HFF-Myc (cell line): ENCODE data around the gene CKMT2.
A peak's percentile ranks its signal among the peaks of the same experiment; 100 is the strongest.

Experiments
- DNase-seq: peaks from one replicate; pipeline ENCODE4 v3.0.0-alpha.2; 2011; ENCODE audit warnings: low read depth; ENCODE audit errors: extremely low read depth
- H3K4me3 ChIP-seq: replicated peaks from 2 replicates; pipeline ENCODE4 v1.5.1; 2011; ENCODE audit warnings: low read depth, mild to moderate bottlenecking, control low read depth, low read length
- TF ChIP-seq, protein P1 (sequence below): IDR thresholded peaks from 2 replicates; pipeline ENCODE4 v1.5.1; 2012; ENCODE audit warnings: mild to moderate bottlenecking, low read depth, low read length, control low read depth; ENCODE audit errors: missing control alignments

The CKMT2 gene

DNA sequence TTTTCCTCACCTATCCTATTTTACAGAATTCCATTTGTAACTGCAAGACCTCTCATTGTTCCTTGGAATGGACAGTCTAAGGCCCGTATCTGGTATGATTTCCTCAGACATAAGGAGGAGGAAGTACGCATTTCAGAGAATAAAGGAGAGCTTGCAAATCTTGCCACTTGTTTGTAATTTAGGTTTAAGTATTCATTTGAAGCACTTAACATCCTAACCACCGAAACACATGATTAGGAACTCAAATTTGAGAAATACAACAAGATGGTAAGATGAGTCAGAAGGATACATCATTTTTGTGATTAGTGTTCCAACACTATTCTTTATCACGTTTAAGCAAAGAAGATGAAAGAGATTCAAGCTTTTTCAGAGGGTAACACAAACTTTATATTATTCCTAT lies 64.4 kb downstream of the CKMT2 start:
- no peak overlapping the region for H3K4me3 ChIP-seq
- TF ChIP-seq, protein P1, sequence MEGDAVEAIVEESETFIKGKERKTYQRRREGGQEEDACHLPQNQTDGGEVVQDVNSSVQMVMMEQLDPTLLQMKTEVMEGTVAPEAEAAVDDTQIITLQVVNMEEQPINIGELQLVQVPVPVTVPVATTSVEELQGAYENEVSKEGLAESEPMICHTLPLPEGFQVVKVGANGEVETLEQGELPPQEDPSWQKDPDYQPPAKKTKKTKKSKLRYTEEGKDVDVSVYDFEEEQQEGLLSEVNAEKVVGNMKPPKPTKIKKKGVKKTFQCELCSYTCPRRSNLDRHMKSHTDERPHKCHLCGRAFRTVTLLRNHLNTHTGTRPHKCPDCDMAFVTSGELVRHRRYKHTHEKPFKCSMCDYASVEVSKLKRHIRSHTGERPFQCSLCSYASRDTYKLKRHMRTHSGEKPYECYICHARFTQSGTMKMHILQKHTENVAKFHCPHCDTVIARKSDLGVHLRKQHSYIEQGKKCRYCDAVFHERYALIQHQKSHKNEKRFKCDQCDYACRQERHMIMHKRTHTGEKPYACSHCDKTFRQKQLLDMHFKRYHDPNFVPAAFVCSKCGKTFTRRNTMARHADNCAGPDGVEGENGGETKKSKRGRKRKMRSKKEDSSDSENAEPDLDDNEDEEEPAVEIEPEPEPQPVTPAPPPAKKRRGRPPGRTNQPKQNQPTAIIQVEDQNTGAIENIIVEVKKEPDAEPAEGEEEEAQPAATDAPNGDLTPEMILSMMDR, result no peak
- DNase-seq, result no peak

DNA sequence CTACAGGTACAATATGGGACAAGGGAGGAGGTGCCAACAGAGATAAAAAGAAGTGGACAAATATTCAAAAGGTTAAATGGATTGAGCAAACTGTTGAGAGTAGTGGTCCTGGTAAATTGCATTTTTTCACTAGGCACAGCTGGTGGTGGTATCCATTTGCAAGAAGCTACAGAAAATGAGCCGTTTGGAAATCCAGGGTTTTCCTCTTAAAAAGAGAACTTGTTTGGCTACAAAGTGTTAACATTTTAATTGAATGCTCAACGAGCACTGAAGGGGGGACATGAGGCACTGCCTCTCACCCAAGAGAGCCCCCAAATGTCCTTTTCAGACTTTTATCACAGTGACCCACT lies 67.8 kb downstream of the CKMT2 start:
- TF ChIP-seq, protein P1, result no peak
- peak overlapping the region; percentile 92 for H3K4me3 ChIP-seq
- no peak for DNase-seq

DNA sequence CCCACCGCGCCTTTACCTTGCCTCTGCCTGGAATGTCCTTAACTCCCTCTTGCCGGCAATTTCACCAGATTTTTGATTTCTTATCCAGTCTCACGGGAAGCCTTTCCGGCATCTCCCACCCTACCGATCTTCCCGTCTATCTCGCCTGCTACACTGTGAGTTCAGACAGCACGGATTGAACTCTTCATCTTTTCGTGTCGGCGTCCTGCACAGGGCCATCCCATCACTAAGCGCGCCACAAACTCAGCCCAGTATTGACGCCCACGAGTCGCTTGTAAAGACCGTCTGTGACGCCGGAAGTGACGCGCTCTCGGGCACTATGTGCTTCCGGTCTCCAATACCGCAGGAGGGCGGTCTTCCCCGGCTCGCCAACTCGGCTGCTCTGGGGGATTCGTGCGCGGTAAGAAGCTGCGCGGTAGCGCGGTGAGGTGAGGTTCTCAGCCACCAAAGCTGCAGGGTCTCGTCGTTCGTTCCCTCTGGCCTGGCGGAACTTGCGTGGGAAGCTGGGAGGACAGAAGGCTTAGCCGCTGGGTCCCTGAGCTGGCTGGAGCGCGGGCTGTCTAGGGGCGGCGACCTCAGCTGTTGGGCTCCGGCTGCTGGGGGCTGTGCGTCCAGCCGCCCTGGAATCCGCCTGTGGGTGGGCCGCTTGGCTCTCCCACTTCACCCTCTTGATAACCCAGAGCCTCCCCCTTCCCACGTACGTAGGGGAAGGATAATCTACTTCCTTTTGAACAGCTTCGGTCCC lies 68.3 kb downstream of the CKMT2 start, which contains the start of gene ZCCHC9:
Gene ZCCHC9, plus strand, starts transcription at position 317 of the 745 bp plus-strand sequence. CDS start 3,171 bp downstream, outside the sequence.
- peak within 1 kb of the TSS; percentile 92 for H3K4me3 ChIP-seq
- TF ChIP-seq, protein P1, result peak; percentile 16
- peak; percentile 87 for DNase-seq

DNA sequence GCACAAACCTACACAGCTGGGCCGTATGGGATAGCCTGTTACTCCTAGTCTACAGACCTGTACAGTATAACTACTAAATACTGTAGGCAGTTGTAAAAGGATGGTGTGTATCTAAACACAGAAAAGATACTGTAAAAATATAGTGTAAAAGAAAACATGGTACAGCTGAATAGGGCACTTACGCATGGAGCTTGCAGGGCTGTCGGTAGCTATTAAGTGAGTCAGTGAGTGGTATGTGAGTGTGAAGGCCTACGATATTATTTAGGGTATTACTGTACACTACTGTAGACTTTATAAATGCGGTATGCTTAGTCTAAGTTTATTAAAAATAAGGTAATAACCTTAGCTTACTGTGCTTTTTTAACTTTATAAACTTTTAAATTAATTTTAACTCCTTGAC lies 69.5 kb downstream of the CKMT2 start:
- TF ChIP-seq, protein P1, result no peak
- no peak for DNase-seq
- peak overlapping the region; percentile 92 for H3K4me3 ChIP-seq

DNA sequence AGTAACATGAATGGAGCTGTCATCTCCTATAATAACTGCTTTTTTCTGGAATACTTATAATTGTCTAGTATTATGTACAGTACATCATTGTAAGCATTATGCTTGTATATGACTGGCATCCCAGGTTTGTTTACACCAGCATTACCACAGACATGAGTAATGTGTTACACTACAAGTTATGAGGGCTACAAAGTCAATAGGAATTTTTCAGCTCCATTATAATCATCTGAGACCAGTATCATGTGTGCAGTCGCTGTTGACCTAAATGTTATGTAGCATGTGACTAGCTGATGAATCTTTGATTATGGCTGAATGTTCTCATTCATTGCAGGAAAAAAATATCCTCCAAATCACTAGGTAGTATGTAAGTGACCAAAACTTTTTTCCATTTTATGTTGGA lies 70.4 kb downstream of the CKMT2 start:
- TF ChIP-seq, protein P1, result no peak
- no peak overlapping the region for H3K4me3 ChIP-seq
- DNase-seq, result peak; percentile 26

DNA sequence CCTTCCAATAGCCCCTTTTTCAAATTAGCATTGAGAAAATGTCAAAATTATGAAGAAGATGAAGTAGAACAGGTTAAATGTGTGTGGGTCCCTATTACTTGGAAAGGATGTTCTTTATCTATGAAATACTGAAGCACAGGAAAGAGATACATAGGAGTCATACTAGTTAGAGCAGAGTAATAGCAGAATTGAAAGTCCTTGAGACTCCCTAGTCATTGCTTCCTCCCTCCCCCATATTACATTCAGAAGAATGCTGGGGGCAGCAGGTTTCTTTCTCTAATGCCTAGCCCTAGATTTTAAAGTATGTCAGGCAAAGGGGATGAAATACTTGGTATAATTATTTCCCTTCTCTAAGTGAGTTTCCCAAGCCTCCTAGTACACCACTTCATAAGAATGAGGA lies 72.7 kb downstream of the CKMT2 start:
- no peak for DNase-seq
- no peak overlapping the region for H3K4me3 ChIP-seq
- TF ChIP-seq, protein P1, result no peak

DNA sequence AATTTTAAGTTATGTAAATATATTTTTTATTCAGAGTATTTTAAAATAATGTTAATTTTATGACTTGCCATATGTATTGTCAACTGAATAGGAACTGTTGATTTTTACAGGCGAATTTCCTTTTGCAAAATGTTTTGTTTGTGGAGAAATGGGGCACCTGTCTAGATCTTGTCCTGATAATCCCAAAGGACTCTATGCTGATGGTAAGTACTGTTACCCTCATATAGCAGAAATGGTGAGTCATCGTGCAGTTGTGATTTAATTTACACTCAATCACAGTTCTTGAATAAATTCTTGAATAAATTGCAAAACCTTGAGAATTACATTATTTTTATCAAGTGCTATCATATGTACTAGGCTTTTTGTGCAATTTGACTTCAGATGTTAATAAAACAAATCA lies 75.7 kb downstream of the CKMT2 start:
- no peak overlapping the region for H3K4me3 ChIP-seq
- no peak for DNase-seq
- TF ChIP-seq, protein P1, result no peak
